Lower leg skin (tissue), 4 donors: ENCODE measurements around the gene ARIH1. TPM values are rescaled to one million over a fixed set of nuclear protein-coding genes. Genes with fewer than 3 reads are reported as not detected.

Experiments used
- DNase-seq, 2 donors: peaks; one replicate each; pipeline ENCODE4 v3.0.0-alpha.2; 2019; ENCODE audit warnings: low spot score in 2 of 2
- H3K4me3 ChIP-seq: fragments of 200-600 bp; sonication (generic); 2 replicates; pipeline ENCODE4 v1.5.1; 2017; ENCODE audit warnings: mild to moderate bottlenecking, low read depth; ENCODE audit not compliant: poor library complexity, severe bottlenecking
- POLR2A ChIP-seq, 2 donors: fragments of 450-650 bp; IDR thresholded peaks; one replicate each; pipeline ENCODE4 v1.6.1; 2016 to 2017; ENCODE audit warnings: antibody characterized with exemption in 2 of 2, mild to moderate bottlenecking in 1 of 2, moderate library complexity in 1 of 2
- WGBS, 2 donors: methylation state at CpG; one replicate each; pipeline ENCODE4 v1.1.5; 2018; 5-methylcytosine and 5-hydroxymethylcytosine counted together
- intact Hi-C: fragments of 100-400 bp; cut with DNase I; formaldehyde crosslinking; loops from one replicate; pipeline ENCODE4 v1.15.0; 2023; ENCODE audit warnings: low total_unique reads
- total RNA-seq, 4 donors: library from RNA; depleted of rRNA; stranded (reverse); fragments of >200 nt; gene quantifications; one replicate each; pipeline ENCODE4 v1.1.0, GENCODE V29; 2016
- TF ChIP-seq, protein P1 (sequence below), 3 donors: fragments of 450-650 bp; IDR thresholded peaks; one replicate each; pipeline ENCODE4 v1.5.1; 2016; ENCODE audit warnings: antibody characterized with exemption in 3 of 3, mild to moderate bottlenecking in 3 of 3, moderate library complexity in 2 of 3

Gene ARIH1
- total RNA-seq, 4 donors from 2014 or later, result 71.8 to 126 (median 114) TPM

DNA sequence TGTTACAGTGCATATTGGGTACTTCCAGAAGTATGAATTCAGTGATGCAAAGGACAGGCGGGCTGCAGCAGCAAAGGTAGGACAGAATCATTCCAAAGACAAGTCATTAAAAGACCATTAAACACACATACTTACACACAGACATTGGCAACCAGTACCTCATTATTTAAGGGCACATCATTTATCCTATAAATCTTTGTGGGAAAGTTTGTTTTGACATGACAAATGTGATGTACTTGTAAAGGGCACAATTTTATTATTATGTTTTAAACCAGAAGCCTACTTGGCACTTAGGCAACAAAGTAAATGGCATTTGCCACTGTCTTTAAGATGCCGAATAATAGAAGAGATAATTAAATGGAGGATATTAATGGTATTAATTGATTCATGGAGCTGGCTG is 22.7 kb downstream of the ARIH1 start:
- no peak overlapping the region for H3K4me3 ChIP-seq
- DNase-seq, result no peak
- intact Hi-C loops, result no loop called here
- WGBS, 2 donors, result 78 to 89% methylated on average over 2 of the region's 2 CpGs
- TF ChIP-seq POLR2A (IDR thresholded peaks at IDR 0.05), result no peak
- TF ChIP-seq, protein P1, sequence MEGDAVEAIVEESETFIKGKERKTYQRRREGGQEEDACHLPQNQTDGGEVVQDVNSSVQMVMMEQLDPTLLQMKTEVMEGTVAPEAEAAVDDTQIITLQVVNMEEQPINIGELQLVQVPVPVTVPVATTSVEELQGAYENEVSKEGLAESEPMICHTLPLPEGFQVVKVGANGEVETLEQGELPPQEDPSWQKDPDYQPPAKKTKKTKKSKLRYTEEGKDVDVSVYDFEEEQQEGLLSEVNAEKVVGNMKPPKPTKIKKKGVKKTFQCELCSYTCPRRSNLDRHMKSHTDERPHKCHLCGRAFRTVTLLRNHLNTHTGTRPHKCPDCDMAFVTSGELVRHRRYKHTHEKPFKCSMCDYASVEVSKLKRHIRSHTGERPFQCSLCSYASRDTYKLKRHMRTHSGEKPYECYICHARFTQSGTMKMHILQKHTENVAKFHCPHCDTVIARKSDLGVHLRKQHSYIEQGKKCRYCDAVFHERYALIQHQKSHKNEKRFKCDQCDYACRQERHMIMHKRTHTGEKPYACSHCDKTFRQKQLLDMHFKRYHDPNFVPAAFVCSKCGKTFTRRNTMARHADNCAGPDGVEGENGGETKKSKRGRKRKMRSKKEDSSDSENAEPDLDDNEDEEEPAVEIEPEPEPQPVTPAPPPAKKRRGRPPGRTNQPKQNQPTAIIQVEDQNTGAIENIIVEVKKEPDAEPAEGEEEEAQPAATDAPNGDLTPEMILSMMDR (IDR thresholded peaks at IDR 0.05), result no peak

DNA sequence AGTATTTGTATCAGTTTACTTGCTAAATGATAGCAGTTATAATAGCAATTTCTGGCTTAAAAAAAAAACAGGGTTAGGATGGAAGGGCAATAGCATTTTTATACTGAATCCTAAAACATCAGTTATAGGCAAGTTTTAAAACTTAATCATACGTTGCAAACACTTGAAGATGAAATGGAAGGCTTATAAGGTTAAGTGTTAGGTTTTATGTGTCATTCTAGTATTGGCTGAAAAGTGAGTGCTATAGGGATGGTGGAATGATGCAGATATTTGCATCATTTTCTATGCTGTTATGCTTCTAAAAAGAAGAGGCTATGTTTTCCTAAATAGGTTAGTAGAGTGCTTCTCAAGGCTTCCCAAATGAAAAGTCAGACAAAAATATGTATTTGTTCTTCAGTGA is 23.3 kb downstream of the ARIH1 start:
- WGBS, 2 donors, result 49 to 82% methylated on average over 1 of the region's 1 CpG
- H3K4me3 ChIP-seq, result no peak overlapping the region
- intact Hi-C loops, result no loop called here
- no peak for DNase-seq
- TF ChIP-seq POLR2A (IDR thresholded peaks at IDR 0.05), result no peak
- TF ChIP-seq, protein P1 (IDR thresholded peaks at IDR 0.05), result no peak

DNA sequence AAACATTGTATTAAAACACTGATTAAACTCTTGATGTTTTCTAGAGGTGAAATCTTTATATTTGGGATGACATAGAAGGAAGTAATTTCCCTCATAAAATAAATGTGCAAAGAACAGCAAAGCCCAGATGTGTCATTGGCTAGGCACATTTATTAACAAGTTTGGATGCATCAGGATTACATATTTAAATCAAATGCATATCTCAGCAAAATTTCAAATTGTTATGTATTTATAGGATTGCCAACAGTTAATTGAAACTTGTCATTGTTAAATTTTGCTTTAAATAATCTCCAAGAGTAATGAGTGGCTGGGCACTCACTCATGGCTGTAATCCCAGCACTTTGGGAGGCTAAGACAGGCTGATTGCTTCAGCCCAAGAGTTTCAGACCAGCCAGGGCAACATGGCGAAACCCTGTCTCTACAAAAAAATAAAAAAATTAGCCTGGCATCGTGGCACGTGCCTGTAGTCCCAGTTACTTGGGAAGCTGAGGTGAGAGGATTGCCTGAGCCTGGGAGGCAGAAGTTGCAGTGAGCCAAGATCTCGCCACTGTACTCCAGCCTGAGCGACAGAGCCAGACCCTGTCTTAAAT is 28.2 kb downstream of the ARIH1 start:
- H3K4me3 ChIP-seq, result no peak overlapping the region
- TF ChIP-seq, protein P1 (IDR thresholded peaks at IDR 0.05), result no peak
- no peak for TF ChIP-seq POLR2A (IDR thresholded peaks at IDR 0.05)
- 53 to 58% methylated on average over 5 of the region's 5 CpGs for WGBS, 2 donors
- intact Hi-C loops, result no loop called here
- DNase-seq, result peak in 1 of 2 donors; percentile 39

DNA sequence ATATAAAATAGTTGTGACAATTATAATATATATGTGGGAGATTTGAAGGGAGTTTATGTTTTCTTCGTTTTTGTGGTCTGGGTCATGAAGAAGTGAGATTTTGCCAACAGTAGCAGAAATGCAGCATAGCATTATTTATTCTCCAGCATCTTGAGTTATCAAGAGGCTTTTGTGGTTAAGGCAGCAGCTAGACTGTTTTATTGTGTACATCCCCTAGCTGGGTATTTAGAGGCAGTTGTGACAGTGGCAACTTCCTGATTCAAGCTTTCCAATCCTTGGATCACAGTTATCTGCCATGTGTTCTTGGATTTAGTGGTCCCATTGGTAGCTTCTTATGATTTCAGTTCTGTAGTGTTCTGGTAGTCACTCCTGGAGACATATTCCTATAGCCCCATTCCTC is 29.0 kb downstream of the ARIH1 start:
- TF ChIP-seq POLR2A (IDR thresholded peaks at IDR 0.05), result no peak
- TF ChIP-seq, protein P1 (IDR thresholded peaks at IDR 0.05), result no peak
- 44 to 45% methylated on average over 1 of the region's 1 CpG for WGBS, 2 donors
- intact Hi-C loops, result no loop called here

GRCh38 chr15:72507402-72508092 is 33.4 kb downstream of the ARIH1 start:
- H3K4me3 ChIP-seq, result no peak overlapping the region
- no peak for TF ChIP-seq POLR2A (IDR thresholded peaks at IDR 0.05)
- TF ChIP-seq, protein P1 (IDR thresholded peaks at IDR 0.05), result no peak
- 96 to 100% methylated on average over 1 of the region's 1 CpG for WGBS, 2 donors
- intact Hi-C loops, result no loop called here
- DNase-seq, result no peak

More for the DNA sequence above, 29.0 kb downstream of the ARIH1 start:
- DNase-seq, result no peak
- H3K4me3 ChIP-seq, result no peak overlapping the region
